ENCODE data around the gene HM13.

GRCh38 chr20:31497838-31498540, 16.3 kb upstream of the HM13 start:
- TF ChIP-seq, protein P1, sequence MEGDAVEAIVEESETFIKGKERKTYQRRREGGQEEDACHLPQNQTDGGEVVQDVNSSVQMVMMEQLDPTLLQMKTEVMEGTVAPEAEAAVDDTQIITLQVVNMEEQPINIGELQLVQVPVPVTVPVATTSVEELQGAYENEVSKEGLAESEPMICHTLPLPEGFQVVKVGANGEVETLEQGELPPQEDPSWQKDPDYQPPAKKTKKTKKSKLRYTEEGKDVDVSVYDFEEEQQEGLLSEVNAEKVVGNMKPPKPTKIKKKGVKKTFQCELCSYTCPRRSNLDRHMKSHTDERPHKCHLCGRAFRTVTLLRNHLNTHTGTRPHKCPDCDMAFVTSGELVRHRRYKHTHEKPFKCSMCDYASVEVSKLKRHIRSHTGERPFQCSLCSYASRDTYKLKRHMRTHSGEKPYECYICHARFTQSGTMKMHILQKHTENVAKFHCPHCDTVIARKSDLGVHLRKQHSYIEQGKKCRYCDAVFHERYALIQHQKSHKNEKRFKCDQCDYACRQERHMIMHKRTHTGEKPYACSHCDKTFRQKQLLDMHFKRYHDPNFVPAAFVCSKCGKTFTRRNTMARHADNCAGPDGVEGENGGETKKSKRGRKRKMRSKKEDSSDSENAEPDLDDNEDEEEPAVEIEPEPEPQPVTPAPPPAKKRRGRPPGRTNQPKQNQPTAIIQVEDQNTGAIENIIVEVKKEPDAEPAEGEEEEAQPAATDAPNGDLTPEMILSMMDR (conservative IDR thresholded peaks at IDR 0.05 in 1 of 2, IDR thresholded peaks at IDR 0.05 in 1 of 2; ENCODE audit: extremely low read depth in 1 of 2, insufficient read depth in 1 of 2, low read depth in 1 of 2, low read length in 2 of 2): no peak
- no peak for TF ChIP-seq EZH2 (IDR thresholded peaks at IDR 0.05; ENCODE audit: borderline replicate concordance, low read length)
